HL-60 (cell line): Measurements from ENCODE around the gene FGA.

Source experiments
- CTCF ChIP-seq: IDR thresholded peaks from one replicate; pipeline ENCODE4 v1.5.1; 2011; ENCODE audit warnings: low read length, control low read depth, inconsistent platforms; ENCODE audit not compliant: insufficient read depth
- GABPA ChIP-seq: IDR thresholded peaks from 2 replicates; pipeline ENCODE4 v1.6.1; 2012; ENCODE audit warnings: low read depth

- no peak for TF ChIP-seq CTCF
- TF ChIP-seq GABPA: no peak
Observed at GRCh38 chr4:154560824-154561231, 29.7 kb downstream of the FGA start.
